ENCODE results near the gene IGSF21.

- TF ChIP-seq MAFK (IDR thresholded peaks at IDR 0.05; ENCODE audit: low read depth, low read length) (no peak), SMC3 (IDR thresholded peaks at IDR 0.05; ENCODE audit: low read depth, low read length) (no peak), CTCF (conservative IDR thresholded peaks at IDR 0.05; ENCODE audit: low read depth, low read length) (no peak)
Observed at GRCh38 chr1:18336801-18337200, 229.2 kb downstream of the IGSF21 start.

All from IMR-90 (cell line).